ENCODE data around the gene KIFC3.

Gene KIFC3

GRCh38 chr16:57763285-57764005 lies 38.8 kb downstream of the KIFC3 start:
- peaks cover 16% of the 10 kb centered on the region for H3K4me1 ChIP-seq (ENCODE audit: control insufficient read depth, insufficient read depth, low read length, unreplicated experiment)
- peak overlapping the region; percentile 20; the same call in 1 of the 2 replicates for H3K4me3 ChIP-seq (ENCODE audit: low read depth, low read length)
- H2AFZ ChIP-seq (ENCODE audit: low read length, unreplicated experiment), result no peak overlapping the region
- peaks cover 15% of the 10 kb centered on the region for H3K36me3 ChIP-seq (ENCODE audit: insufficient read depth, low read length)
- H3K27me3 ChIP-seq (ENCODE audit: insufficient read depth, low read length), result no peaks in the 10 kb centered on the region
- H3K27ac ChIP-seq (ENCODE audit: low read depth, low read length), result peak overlapping the region; percentile 53; the same call in 1 of the 2 replicates
- no peaks in the 10 kb centered on the region for H3K79me2 ChIP-seq (ENCODE audit: control insufficient read depth, insufficient read depth, low read length, unreplicated experiment)

- no peak overlapping the region for H2AFZ ChIP-seq (ENCODE audit: low read length, unreplicated experiment)
- no peaks in the 10 kb centered on the region for H3K27me3 ChIP-seq (ENCODE audit: insufficient read depth, low read length)
- H3K79me2 ChIP-seq (ENCODE audit: control insufficient read depth, insufficient read depth, low read length, unreplicated experiment), result no peaks in the 10 kb centered on the region
- H3K4me1 ChIP-seq (ENCODE audit: control insufficient read depth, insufficient read depth, low read length, unreplicated experiment), result peaks cover 16% of the 10 kb centered on the region
- H3K4me3 ChIP-seq (ENCODE audit: low read depth, low read length), result no peak overlapping the region
- H3K36me3 ChIP-seq (ENCODE audit: insufficient read depth, low read length), result peaks cover 15% of the 10 kb centered on the region
- H3K27ac ChIP-seq (ENCODE audit: low read depth, low read length), result no peak overlapping the region
These were observed 39.8 kb downstream of the KIFC3 start for GRCh38 chr16:57762365-57763040.

GRCh38 chr16:57761957-57762356 lies 40.3 kb downstream of the KIFC3 start:
- peaks cover 16% of the 10 kb centered on the region for H3K4me1 ChIP-seq (ENCODE audit: control insufficient read depth, insufficient read depth, low read length, unreplicated experiment)
- no peaks in the 10 kb centered on the region for H3K27me3 ChIP-seq (ENCODE audit: insufficient read depth, low read length)
- no peak overlapping the region for H3K4me3 ChIP-seq (ENCODE audit: low read depth, low read length)
- H3K36me3 ChIP-seq (ENCODE audit: insufficient read depth, low read length), result peaks cover 11% of the 10 kb centered on the region
- H2AFZ ChIP-seq (ENCODE audit: low read length, unreplicated experiment), result no peak overlapping the region
- no peaks in the 10 kb centered on the region for H3K79me2 ChIP-seq (ENCODE audit: control insufficient read depth, insufficient read depth, low read length, unreplicated experiment)
- no peak overlapping the region for H3K27ac ChIP-seq (ENCODE audit: low read depth, low read length)

- Histone ChIP-seq H3K27me3 (ENCODE audit: insufficient read depth, low read length) (no peaks in the 10 kb centered on the region), H3K4me1 (ENCODE audit: control insufficient read depth, insufficient read depth, low read length, unreplicated experiment) (peaks cover 16% of the 10 kb centered on the region), H3K4me3 (ENCODE audit: low read depth, low read length) (no peak overlapping the region), H3K36me3 (ENCODE audit: insufficient read depth, low read length) (peaks cover 11% of the 10 kb centered on the region), H2AFZ (ENCODE audit: low read length, unreplicated experiment) (no peak overlapping the region), H3K79me2 (ENCODE audit: control insufficient read depth, insufficient read depth, low read length, unreplicated experiment) (no peaks in the 10 kb centered on the region), H3K27ac (ENCODE audit: low read depth, low read length) (no peak overlapping the region)
These were observed 41.0 kb downstream of the KIFC3 start for GRCh38 chr16:57761301-57761700.

GRCh38 chr16:57760357-57761160 lies 41.7 kb downstream of the KIFC3 start:
- no peaks in the 10 kb centered on the region for H3K79me2 ChIP-seq (ENCODE audit: control insufficient read depth, insufficient read depth, low read length, unreplicated experiment)
- H3K4me3 ChIP-seq (ENCODE audit: low read depth, low read length), result no peak overlapping the region
- no peak overlapping the region for H3K27ac ChIP-seq (ENCODE audit: low read depth, low read length)
- peaks cover 7% of the 10 kb centered on the region for H3K36me3 ChIP-seq (ENCODE audit: insufficient read depth, low read length)
- H3K4me1 ChIP-seq (ENCODE audit: control insufficient read depth, insufficient read depth, low read length, unreplicated experiment), result peaks cover 16% of the 10 kb centered on the region
- H3K27me3 ChIP-seq (ENCODE audit: insufficient read depth, low read length), result no peaks in the 10 kb centered on the region
- H2AFZ ChIP-seq (ENCODE audit: low read length, unreplicated experiment), result no peak overlapping the region

GRCh38 chr16:57759541-57760356 lies 42.5 kb downstream of the KIFC3 start:
- Histone ChIP-seq H3K27ac (ENCODE audit: low read depth, low read length) (no peak overlapping the region), H3K4me3 (ENCODE audit: low read depth, low read length) (no peak overlapping the region), H2AFZ (ENCODE audit: low read length, unreplicated experiment) (no peak overlapping the region), H3K4me1 (ENCODE audit: control insufficient read depth, insufficient read depth, low read length, unreplicated experiment) (peaks cover 16% of the 10 kb centered on the region), H3K79me2 (ENCODE audit: control insufficient read depth, insufficient read depth, low read length, unreplicated experiment) (no peaks in the 10 kb centered on the region), H3K36me3 (ENCODE audit: insufficient read depth, low read length) (no peaks in the 10 kb centered on the region), H3K27me3 (ENCODE audit: insufficient read depth, low read length) (no peaks in the 10 kb centered on the region)

- H3K27ac ChIP-seq (ENCODE audit: low read depth, low read length), result no peak overlapping the region
- no peaks in the 10 kb centered on the region for H3K27me3 ChIP-seq (ENCODE audit: insufficient read depth, low read length)
- no peak overlapping the region for H2AFZ ChIP-seq (ENCODE audit: low read length, unreplicated experiment)
- no peaks in the 10 kb centered on the region for H3K79me2 ChIP-seq (ENCODE audit: control insufficient read depth, insufficient read depth, low read length, unreplicated experiment)
- H3K4me1 ChIP-seq (ENCODE audit: control insufficient read depth, insufficient read depth, low read length, unreplicated experiment), result peaks cover 12% of the 10 kb centered on the region
- H3K36me3 ChIP-seq (ENCODE audit: insufficient read depth, low read length), result no peaks in the 10 kb centered on the region
- no peak overlapping the region for H3K4me3 ChIP-seq (ENCODE audit: low read depth, low read length)
These were observed 43.2 kb downstream of the KIFC3 start for GRCh38 chr16:57759131-57759530.

GRCh38 chr16:57758331-57759117 lies 43.8 kb downstream of the KIFC3 start:
- Histone ChIP-seq H3K4me1 (ENCODE audit: control insufficient read depth, insufficient read depth, low read length, unreplicated experiment) (peaks cover 7% of the 10 kb centered on the region), H3K4me3 (ENCODE audit: low read depth, low read length) (no peak overlapping the region), H3K27me3 (ENCODE audit: insufficient read depth, low read length) (no peaks in the 10 kb centered on the region), H3K36me3 (ENCODE audit: insufficient read depth, low read length) (no peaks in the 10 kb centered on the region), H3K27ac (ENCODE audit: low read depth, low read length) (no peak overlapping the region), H3K79me2 (ENCODE audit: control insufficient read depth, insufficient read depth, low read length, unreplicated experiment) (no peaks in the 10 kb centered on the region), H2AFZ (ENCODE audit: low read length, unreplicated experiment) (no peak overlapping the region)

- Histone ChIP-seq H2AFZ (ENCODE audit: low read length, unreplicated experiment) (no peak overlapping the region), H3K4me3 (ENCODE audit: low read depth, low read length) (no peak overlapping the region), H3K36me3 (ENCODE audit: insufficient read depth, low read length) (no peaks in the 10 kb centered on the region), H3K4me1 (ENCODE audit: control insufficient read depth, insufficient read depth, low read length, unreplicated experiment) (peaks cover under 1% of the 10 kb centered on the region), H3K27me3 (ENCODE audit: insufficient read depth, low read length) (no peaks in the 10 kb centered on the region), H3K79me2 (ENCODE audit: control insufficient read depth, insufficient read depth, low read length, unreplicated experiment) (no peaks in the 10 kb centered on the region), H3K27ac (ENCODE audit: low read depth, low read length) (no peak overlapping the region)
These were observed 44.4 kb downstream of the KIFC3 start for GRCh38 chr16:57757883-57758282.

Data from ACC112 (cell line).